Measurements from ENCODE around the gene GJA3.

GJA3 gene

DNA sequence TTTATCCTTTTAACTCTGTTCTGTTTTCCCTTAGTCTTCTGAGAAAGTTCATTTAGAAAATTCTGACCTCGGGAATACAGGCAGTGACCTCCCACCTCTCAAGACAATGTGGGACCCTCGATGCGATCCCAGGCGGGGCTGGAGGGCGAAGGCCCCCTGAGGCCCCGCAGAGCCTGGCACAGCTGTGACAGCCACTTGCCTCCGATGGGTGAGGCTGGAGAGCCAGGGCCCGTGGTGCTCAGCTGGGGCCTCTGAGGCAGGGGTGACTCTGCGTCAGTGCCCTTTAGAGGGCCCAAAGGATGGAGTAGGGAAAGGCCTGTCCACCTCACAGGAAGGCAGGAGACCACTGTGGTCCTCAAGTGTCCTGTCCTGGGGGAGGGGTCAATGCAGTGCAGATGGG is 10.3 kb downstream of the GJA3 start:
- DNase-seq (ENCODE audit: low read depth): no peak

DNA sequence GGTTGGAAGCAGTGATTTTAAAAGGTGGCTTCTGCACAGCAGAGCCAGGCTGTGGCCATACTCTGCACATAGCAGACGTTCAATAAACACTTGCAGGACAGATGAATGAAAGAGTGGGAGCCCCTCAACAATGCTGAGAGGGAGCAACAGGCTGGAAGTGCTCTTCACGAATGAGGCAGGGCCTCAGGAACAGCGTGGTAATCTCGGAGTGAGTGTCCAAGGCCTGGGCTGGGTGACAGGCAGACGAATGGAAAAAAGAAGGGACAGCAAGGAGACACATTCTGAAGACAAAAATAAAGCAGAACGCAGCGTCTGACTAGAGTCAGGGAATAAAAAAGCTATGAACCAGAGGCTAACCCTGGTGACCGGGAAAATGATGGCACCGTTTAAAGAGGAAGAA is 11.1 kb downstream of the GJA3 start:
- no peak for DNase-seq (ENCODE audit: low read depth)

DNA sequence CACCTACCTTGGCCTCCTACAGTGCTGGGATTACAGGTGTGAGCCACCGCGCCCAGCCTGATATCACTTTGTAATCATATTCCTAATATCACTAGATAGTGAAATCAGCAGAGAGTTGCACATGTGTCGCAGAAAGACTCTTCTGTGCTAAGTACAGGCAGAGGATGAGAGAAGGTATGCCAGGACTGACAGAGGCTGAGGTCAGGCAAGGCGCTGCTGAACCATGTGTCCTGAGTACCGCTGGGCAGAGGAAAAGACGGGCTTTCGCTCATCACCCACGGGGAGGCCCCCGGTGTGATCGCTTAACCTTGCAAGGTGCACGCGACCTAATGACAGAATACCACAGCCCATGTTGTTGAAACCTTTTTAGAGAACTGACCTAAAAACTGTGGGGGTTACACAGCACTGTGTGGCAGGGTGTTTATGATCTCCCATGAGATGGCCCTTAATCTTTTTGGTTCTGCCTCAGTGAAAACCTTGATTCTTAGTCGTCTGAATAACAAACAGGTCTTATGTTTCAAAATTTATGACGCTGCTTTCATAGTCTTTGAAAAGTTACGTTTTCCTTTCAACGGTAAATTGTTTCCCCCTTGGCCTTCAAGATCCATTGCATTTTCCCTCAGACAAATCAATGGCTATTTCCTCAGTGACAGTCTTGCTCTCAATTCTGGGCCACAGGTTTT is 12.2 kb downstream of the GJA3 start:
- no peak for DNase-seq (ENCODE audit: low read depth)

DNA sequence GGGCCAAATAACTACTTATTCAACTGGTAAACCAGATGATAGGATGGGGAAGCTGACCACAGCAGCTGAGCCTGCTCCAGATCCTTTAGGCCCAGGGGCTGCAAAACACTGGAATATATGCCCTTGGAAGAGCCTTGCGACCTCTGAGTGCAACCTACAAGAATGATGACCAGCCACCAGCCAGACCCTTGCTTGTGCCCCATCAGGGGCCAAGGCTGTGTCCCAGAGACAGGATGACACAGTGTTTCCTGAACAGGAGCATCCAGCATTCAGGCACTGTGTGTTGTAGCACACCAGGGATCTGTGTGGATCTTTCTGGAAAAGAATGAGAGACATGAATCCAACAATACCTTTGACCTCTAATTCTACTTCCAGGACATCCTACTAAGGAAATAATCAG is 14.5 kb downstream of the GJA3 start:
- no peak for DNase-seq (ENCODE audit: low read depth)

DNA sequence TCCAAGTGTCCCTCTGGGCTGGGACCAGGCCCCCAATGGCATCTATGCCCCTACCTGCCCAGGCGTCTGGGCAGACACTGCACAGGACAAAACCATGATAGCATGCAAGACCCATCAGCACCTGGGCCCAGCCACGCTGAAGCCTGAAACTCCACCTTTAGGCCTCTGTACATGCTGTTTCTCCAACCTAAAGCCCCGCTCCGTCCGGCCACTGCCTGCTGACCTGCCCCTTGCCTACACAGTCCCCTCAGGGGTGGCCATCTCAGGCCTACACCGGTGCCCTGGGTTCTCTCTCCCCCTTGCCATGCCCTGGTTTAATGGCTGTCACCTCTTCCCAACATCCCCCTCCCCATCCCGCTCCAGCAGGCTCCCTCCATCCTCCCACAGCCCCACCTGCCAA is 15.3 kb downstream of the GJA3 start:
- no peak for DNase-seq (ENCODE audit: low read depth)

DNA sequence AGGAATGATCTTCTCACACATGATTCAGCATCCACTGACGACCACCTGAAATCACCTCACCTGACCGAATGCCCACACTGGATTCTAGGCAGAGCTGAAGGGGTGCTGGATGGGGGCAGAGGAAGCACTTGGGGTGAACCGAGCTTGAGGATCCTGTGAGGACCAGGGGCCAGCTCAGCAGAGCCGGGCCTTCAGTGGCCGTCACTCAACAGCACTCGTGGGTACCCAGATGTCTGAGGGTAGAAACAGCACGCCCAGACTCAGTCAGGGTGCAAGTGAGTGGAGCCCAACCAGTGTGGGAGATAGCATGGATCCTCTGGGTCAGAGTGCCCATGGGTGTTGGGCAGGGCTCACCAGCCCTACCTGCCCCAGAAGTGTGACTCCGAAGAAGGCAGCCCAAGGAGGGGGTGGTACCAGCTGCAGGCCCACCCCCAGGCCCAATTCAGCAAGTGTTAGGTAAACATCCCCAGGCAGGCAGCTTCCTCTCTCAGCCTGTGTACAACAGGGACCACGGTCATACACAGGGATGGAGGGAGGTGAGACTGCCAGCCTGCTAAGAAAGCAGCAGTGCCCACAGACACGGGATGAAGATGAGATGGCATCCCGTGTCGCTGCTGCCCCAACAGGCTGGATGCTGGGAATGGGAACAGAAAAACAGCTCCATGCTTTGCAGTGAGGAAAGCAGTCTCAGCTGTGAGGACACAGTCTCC is 16.6 kb downstream of the GJA3 start:
- DNase-seq (ENCODE audit: low read depth): no peak

DNA sequence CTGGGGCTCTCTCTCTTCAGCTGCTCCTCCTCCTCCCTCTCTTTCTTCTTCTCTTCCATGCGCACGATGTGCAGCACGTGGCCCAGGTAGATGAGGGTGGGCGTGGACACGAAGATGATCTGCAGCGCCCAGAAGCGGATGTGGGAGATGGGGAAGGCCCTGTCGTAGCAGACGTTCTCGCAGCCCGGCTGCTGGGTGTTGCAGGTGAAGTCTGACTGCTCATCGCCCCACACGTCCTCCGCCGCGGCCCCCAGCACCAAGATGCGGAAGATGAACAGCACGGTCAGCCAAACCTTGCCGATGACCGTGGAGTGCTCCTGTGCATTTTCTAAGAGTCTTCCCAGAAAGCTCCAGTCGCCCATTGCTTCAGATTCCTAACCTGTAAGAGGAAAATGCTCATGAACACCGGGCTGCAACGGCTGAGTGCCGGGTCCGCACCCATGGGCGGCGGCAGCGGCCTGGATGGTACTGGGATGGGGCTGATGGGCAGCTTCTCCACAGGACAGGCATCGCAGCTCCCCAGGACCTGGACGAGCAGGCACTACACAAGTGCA is 17.8 kb downstream of the GJA3 start:
- no peak for DNase-seq (ENCODE audit: low read depth)

DNA sequence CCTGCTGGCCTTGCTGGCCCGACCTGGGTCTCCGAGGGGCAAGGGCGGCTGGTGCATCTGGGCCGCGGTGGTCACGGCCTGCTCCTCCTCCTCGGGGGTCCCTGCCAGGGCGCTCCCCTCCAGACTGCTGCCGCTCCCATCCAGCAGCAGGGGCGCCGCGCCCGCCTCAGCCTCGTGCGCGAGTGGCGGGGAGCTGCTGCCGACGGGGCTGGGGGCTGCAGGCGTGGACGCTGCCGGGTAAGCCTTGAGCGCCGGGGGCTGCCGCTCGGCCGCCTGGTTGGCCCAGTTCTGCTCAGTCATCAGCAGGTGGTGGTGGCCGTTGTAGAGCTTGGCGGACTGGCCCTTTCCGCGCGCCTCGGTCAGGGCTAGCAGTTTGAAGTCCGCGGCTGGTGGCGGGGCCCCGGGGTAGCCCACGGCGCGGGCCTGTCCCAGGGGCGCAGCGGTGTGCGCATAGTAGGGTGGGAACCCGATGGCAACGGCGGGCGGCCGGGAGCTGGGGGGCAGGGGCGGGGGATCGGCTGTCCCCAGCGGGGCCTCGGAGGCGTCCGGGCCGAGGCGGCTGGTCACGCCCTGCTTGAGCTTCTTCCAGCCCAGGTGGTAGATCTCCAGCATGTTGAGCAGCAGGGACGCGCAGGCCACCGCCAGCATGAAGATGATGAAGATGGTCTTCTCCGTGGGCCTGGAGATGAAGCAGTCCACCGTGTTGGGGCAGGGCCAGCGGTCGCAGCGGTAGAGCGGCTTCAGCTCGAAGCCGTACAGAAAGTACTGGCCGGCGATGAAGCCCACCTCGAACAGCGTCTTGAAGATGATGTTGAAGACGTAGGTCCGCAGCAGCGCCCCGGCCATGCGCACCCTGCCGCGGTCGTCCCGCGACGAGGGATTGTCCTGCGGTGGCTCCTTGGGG is 18.6 kb downstream of the GJA3 start:
- DNase-seq (ENCODE audit: low read depth): no peak

DNA sequence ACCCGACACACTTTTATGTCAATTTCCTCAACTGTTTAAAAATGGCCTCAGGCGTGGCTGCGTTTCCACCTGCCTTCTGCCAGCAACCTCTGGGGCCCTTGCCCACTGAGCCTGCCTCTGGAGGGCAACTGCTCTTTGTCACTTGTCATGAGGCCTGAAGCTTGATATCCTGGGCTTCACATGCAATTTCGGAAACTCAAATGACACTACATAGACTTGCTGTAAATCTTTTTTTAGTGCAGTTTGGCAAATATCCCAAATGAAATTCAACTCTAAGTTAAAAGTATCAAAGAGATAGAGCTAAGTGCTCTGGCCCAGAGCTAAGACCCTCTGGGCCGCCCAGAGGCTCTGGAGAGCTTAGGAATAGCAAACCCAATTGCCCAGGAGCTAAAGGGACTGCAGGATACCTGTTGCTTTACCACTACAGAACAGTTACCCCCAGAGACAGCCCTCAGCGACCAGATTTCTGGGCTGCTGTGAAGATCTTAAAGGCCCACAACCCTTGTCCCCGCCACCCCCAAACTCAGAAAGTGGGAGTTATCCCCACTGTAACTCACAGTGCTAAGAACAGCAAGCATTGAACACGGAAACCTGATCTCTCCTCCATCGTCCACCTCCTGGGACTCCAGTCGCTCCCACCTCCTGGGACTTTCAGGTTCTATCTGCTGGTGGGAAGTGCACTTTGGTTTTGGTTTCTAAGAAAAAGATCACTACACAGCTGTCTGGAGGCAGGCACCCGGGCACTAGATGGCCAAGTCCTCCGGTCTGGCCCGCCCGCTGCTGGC is 19.4 kb downstream of the GJA3 start:
- no peak for DNase-seq (ENCODE audit: low read depth)

DNA sequence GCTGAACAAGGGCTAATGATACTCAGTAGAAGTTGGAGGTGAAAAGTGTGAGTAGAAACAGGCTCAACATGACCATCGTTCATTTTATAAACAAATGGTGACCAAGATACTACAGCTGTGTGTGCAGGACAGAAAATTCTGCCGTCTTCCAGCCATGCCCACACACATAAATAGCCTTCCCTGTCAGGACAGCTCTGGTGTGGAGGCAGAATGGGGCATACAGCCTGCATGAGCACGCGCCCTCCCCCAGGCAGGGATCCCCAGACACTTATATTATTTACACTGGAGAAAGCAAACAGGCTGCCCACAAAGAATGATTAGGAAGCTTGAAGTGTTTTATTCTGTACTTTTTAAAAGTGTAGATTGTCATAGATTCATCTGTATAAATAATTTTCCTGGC is 20.4 kb downstream of the GJA3 start:
- DNase-seq (ENCODE audit: low read depth): no peak

DNA sequence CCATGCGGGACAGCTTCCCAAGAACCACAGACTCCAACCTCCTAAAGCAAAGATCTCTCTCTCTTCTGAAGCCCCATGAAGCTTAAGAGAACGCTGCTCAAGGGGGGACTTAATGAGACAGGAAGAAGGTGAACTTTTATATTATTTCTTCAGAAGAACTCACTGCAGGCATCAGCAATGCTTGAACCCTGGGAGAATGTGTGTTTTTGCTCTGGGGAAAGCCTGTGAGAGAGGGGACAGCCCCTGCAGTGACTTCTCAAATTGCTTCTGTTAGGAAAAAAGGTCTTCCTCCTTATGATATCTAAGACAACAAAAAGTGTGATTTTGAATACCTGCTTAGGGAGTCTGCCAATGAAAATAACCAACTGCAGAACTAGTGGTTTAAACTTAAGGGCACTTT is 23.0 kb downstream of the GJA3 start:
- no peak for DNase-seq (ENCODE audit: low read depth)

DNA sequence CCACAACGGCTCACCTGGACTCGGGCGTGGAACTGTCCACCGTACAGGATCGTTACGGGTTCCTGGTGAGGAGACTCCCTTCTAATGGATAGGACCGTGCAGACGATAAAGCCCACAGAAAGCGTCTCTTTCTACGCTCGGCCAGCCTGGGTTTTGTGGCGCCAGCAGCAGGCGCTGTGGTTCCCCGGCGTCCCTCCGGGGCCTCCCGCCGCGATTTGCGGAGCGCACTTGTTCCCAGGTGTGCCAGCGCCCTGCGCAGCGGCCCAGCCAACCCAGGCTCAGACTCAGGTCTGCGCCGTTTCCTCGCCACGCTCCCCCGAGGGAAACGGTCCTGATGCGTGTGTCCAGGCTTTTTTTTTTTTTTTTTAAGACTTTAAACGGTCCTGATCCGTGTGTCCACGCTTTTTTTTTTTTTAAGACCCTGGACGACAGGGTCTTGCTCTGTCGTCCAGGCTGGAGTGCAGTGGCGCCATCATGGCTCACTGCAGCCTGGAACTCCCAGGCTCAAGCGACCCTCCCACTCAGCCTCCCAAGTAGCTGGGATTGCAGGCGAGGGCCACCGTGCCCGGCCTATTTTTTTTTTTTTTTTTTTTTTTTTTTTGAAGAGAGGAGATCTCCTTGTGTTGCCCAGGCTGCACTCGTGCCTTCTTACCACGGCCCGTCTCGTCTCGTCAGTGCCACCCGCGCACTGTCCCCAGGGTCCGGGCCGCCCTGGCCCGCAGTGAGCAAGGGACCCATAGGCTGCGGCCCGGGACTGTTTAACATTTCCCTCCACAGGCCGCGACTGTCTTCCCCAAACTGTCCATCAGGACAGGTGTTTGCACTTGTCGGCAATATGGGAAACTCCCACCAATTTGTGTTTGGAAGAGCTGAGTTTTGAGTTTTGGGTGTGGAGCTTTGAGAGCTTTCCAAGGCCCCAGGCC is 23.8 kb downstream of the GJA3 start:
- DNase-seq (ENCODE audit: low read depth): no peak

DNA sequence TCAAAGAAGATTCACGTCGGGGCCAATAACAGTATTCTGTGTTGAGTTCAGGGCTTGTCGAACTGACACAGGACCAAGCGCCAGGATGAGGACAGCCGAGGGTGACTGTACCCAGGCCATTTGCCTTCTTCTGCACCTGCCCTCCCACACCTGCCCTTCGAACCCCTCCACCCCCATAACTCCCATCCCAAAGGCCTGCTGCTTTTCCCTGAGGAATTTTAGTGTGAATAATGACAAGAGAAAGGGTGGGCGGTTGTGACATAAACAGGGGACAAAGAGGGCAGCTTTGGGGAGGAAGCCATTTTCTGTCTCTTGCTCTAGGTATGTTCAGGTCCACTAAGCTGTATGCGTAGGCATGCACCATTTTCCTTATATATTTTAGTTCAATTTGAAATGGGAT is 26.1 kb downstream of the GJA3 start:
- DNase-seq (ENCODE audit: low read depth): no peak

DNA sequence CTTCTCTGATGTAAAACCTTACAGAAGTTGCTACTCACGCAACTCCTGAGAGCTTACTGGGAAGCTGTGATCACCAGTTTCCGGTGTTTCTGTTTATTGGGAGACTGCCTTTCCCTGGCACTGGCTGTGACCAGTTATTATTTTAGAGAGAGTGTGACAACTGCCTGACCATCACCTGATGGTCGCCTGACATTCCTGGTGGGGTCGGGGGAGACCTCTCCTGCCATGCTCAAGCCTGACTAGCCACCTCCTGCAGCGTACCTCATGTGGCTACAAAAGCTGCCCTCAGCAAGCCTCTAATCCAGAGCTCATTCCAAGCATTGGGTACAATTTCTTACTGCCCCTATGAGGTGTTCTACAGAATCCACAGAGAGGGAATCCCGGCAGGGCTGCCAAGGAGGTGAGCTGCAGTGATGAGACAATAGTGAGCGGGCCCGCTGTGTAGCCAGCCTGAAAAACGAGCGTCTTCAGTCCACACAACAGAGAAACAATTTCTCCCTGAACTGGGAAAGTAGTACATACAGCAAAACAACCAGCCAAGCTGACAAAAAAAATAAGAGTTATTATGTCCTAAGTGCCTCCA is 28.7 kb downstream of the GJA3 start:
- DNase-seq (ENCODE audit: low read depth): no peak

DNA sequence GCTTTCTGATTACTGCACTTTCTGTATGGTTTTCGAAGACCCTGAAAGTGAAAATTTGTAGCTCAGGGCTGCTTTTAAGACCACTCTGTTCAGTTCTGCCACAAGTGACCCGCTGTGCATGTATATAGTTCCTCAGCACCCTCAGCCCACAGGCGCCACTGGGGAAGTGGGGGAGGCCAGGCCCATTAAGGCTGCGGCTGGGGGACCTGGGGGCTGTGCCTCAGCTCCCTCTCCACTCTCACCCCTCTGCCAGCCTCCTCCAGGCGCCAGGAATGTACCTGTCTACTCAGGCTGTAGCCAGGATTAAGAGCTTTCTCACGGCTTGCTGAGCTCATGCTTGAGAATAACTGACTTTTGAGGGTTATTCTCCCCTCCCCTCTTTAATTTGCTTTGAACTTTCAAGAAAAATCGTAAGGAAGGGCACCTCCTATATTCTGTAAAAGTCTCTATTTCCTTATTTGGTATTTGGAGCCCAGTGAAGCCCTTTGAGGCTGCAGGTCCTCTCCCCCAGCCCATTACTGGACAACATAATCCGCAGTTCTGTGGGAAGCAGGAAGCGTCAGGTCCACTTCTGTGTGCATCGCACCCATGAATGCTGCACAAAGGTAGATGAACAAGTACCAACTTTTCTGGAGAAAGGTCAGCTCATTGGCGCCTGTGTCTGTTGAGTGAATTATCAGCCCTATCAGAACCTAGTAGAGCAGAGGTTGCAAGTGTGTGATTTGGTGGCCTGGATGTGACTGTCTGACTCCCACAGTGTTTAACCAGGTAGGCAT is 29.6 kb downstream of the GJA3 start:
- no peak for DNase-seq (ENCODE audit: low read depth)

DNA sequence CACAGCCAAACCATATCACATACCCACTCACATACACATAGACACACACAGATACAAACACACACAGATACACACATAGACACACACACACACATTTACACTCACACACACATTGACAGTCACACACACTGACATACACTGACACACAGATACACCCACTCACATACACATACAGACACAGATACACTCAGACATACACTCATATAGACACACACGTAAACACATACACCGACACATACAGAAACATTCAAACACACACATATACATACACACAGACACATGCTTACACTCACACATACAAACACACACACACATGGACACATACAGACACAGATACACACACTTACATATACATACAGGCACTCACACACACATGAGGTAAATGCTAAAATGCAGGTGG is 30.2 kb downstream of the GJA3 start:
- no peak for DNase-seq (ENCODE audit: low read depth)

DNA sequence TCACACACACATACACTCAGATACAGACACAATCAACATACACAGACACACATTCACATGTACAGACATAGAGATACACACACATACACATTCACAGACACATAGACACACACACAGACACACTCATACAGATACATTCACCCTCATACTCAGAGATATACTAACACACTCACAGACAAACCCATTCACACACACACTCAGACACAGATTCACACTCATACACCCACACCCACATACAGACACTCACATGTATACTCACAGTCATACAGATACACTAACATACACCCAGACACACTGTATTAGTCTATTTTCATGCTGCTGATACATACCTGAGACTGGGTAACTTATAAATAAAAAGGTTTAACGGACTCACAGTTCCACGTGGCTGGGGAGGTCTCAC is 30.8 kb downstream of the GJA3 start:
- DNase-seq (ENCODE audit: low read depth): no peak

DNA sequence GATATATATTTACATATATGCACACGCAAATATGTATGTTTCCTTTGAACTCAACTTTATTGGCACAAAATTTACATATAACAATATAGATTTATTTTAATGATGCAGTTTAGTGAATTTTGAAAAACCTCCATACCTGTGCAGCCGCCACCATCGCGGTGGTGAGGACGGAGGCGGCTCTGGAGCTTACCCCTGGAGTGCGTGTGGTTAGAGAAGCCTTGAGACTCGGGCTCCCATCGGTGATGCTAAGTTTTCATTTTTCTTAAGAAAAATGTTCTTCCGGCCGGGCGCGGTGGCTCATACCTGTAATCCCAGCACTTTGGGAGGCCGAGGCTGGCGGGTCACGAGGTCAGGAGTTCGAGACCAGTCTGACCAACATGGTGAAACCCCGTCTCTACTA is 31.8 kb downstream of the GJA3 start:
- no peak for DNase-seq (ENCODE audit: low read depth)

DNA sequence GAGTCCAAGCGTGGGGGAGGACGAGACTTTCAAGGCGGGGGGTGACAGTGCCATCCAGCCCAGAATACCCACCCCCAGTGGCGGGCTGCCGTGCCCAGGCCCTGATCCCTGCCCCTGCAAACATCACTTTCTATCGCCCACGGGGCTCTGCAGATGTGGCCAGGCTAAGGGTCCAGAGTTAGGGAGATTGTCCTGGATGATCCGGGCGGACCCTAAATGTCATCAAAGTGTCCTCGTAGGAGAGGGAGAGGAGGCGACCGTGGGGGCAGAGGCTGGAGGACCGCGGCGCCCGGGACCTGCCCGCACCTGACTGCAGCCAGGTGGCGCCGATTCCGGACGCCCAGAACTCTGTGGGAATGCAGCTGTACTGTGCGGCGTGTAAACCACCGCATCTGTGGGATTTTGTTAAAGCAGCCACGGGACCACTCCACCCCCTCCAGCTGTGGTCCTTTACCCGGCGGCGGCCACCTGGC is 32.4 kb downstream of the GJA3 start:
- DNase-seq (ENCODE audit: low read depth): no peak
